HTERT RPE-1 (cell line): Measurements from ENCODE around the gene ULK3.

Experiments
- in situ Hi-C: fragments of 300-500 bp; cut with MboI; formaldehyde crosslinking; loops from 4 replicates; pipeline ENCODE4 v1.14.3; 2020; ENCODE audit warnings: low sequenced_read_pairs

Gene ULK3

GRCh38 chr15:74868059-74868458 lies 25.1 kb upstream of the ULK3 start:
- in situ Hi-C loops, result no loop called here

- in situ Hi-C loops, result no loop called here
Observed at GRCh38 chr15:74867466-74868038, 24.6 kb upstream of the ULK3 start.

- in situ Hi-C loops, result no loop called here
Observed at GRCh38 chr15:74866090-74866489, 23.1 kb upstream of the ULK3 start.

GRCh38 chr15:74865316-74865715 lies 22.4 kb upstream of the ULK3 start:
- in situ Hi-C loops, result no loop called here

- in situ Hi-C loops, result no loop called here
Observed at GRCh38 chr15:74864296-74864695, 21.3 kb upstream of the ULK3 start.

- in situ Hi-C loops, result no loop called here
Observed at GRCh38 chr15:74863239-74864056, 20.5 kb upstream of the ULK3 start.

GRCh38 chr15:74858369-74858740 lies 15.4 kb upstream of the ULK3 start:
- in situ Hi-C loops, result no loop called here

- in situ Hi-C loops, result no loop called here
Observed at GRCh38 chr15:74857671-74858368, 14.9 kb upstream of the ULK3 start.

GRCh38 chr15:74857082-74857655 lies 14.2 kb upstream of the ULK3 start:
- in situ Hi-C loops, result no loop called here

- in situ Hi-C loops, result no loop called here
Observed at GRCh38 chr15:74856537-74856936, 13.6 kb upstream of the ULK3 start.

GRCh38 chr15:74855857-74856256 lies 12.9 kb upstream of the ULK3 start:
- in situ Hi-C loops, result no loop called here

GRCh38 chr15:74854453-74855022 lies 11.6 kb upstream of the ULK3 start:
- in situ Hi-C loops, result no loop called here

GRCh38 chr15:74851960-74852359 lies 9.0 kb upstream of the ULK3 start:
- in situ Hi-C loops, result no loop called here

- in situ Hi-C loops, result no loop called here
Observed at GRCh38 chr15:74850393-74850792, 7.4 kb upstream of the ULK3 start.

- in situ Hi-C loops, result no loop called here
Observed at GRCh38 chr15:74847432-74847831, 4.5 kb upstream of the ULK3 start.

- in situ Hi-C loops, result no loop called here
Observed at GRCh38 chr15:74845581-74845980, 2.6 kb upstream of the ULK3 start.

GRCh38 chr15:74845208-74845568 lies 2.2 kb upstream of the ULK3 start:
- in situ Hi-C loops, result no loop called here

GRCh38 chr15:74844319-74845207 lies 1.6 kb upstream of the ULK3 start:
- in situ Hi-C loops, result no loop called here

GRCh38 chr15:74843891-74844299 lies 939 bp upstream of the ULK3 start:
- in situ Hi-C loops, result no loop called here

- in situ Hi-C loops, result no loop called here
Observed at GRCh38 chr15:74843445-74843828, 481 bp upstream of the ULK3 start.
